ENCODE results near the gene ARHGAP28. TPM values are rescaled to one million over a fixed set of nuclear protein-coding genes. Genes with fewer than 3 reads are reported as not detected.

Gene ARHGAP28
- total RNA-seq, 1 experiment from 2014 or later = 118 TPM

- Mint-ChIP-seq H3K9me3 (ENCODE audit: unreplicated experiment) (no peaks in the 10 kb centered on the region), H3K27me3 (ENCODE audit: insufficient read depth, unreplicated experiment) (no peaks in the 10 kb centered on the region), H3K36me3 (ENCODE audit: insufficient read depth, unreplicated experiment) (peaks cover 43% of the 10 kb centered on the region), H3K4me1 (ENCODE audit: low read depth, unreplicated experiment) (peaks cover 41% of the 10 kb centered on the region), H3K27ac (ENCODE audit: unreplicated experiment) (peak overlapping the region; percentile 66), H3K4me3 (ENCODE audit: unreplicated experiment) (peak overlapping the region; percentile 90)
- DNase-seq = no peak
- H3K4me3 ChIP-seq (ENCODE audit: low read depth, low read length) = peak overlapping the region; percentile 55
- no peaks in the 10 kb centered on the region for H3K36me3 ChIP-seq (ENCODE audit: control insufficient read depth, insufficient read depth, low read length)
- H3K27me3 ChIP-seq (replicated peaks; ENCODE audit: control insufficient read depth, insufficient read depth, low read length) = no peaks in the 10 kb centered on the region
- POLR2A ChIA-PET = no interaction called here
- H3K9me3 ChIP-seq = no peaks in the 10 kb centered on the region
- CTCF ChIA-PET = interaction anchor here (1.0 kb wide), 1 partner anchor 249 kb away, joined by 4 read pairs; no protein-coding TSS in a partner anchor
- peaks cover 54% of the 10 kb centered on the region for H3K4me1 ChIP-seq
- TF ChIP-seq CTCF (IDR thresholded peaks at IDR 0.05; ENCODE audit: insufficient read depth in 1 of 2, low read depth in 1 of 2, low read length in 1 of 2, severe bottlenecking in 1 of 2, unreplicated experiment in 1 of 2) = no peak
- intact Hi-C loops (cut with micrococcal nuclease; ENCODE audit: unreplicated experiment) = loop anchor here (2.0 kb wide), 1 partner anchor 72 kb away; no protein-coding TSS in a partner anchor
- BruUV-seq (replicated peaks) = TSS peak; percentile 28
Observed at GRCh38 chr18:6928359-6928758, 198.8 kb downstream of the ARHGAP28 start.

GRCh38 chr18:6929370-6930102 lies 200.0 kb downstream of the ARHGAP28 start:
- CTCF ChIA-PET = interaction anchor here (0.7 to 1.0 kb wide), 3 partner anchors 93 to 281 kb away, joined by 3 to 4 read pairs (median 4); no protein-coding TSS in a partner anchor
- Histone ChIP-seq H3K36me3 (ENCODE audit: control insufficient read depth, insufficient read depth, low read length) (no peaks in the 10 kb centered on the region), H3K4me1 (peaks cover 43% of the 10 kb centered on the region), H3K9me3 (no peaks in the 10 kb centered on the region), H3K4me3 (ENCODE audit: low read depth, low read length) (peak overlapping the region; percentile 55), H3K27me3 (replicated peaks; ENCODE audit: control insufficient read depth, insufficient read depth, low read length) (no peaks in the 10 kb centered on the region)
- intact Hi-C loops (cut with micrococcal nuclease; ENCODE audit: unreplicated experiment) = loop anchor here (1.0 to 2.0 kb wide), 2 partner anchors 43 to 71 kb away; no protein-coding TSS in a partner anchor
- POLR2A ChIA-PET = interaction anchor here (0.7 kb wide), 2 partner anchors 228 to 997 kb away, joined by 4 to 8 read pairs; no protein-coding TSS in a partner anchor
- peak; percentile 98 for DNase-seq
- H3K4me3 Mint-ChIP-seq (ENCODE audit: unreplicated experiment) = peak overlapping the region; percentile 90
- no peaks in the 10 kb centered on the region for H3K9me3 Mint-ChIP-seq (ENCODE audit: unreplicated experiment)
- H3K36me3 Mint-ChIP-seq (ENCODE audit: insufficient read depth, unreplicated experiment) = peaks cover 32% of the 10 kb centered on the region
- no peaks in the 10 kb centered on the region for H3K27me3 Mint-ChIP-seq (ENCODE audit: insufficient read depth, unreplicated experiment)
- H3K27ac Mint-ChIP-seq (ENCODE audit: unreplicated experiment) = peak overlapping the region; percentile 66
- H3K4me1 Mint-ChIP-seq (ENCODE audit: low read depth, unreplicated experiment) = peaks cover 31% of the 10 kb centered on the region
- BruUV-seq (replicated peaks) = no TSS peak
- TF ChIP-seq CTCF (IDR thresholded peaks at IDR 0.05; ENCODE audit: insufficient read depth in 1 of 2, low read depth in 1 of 2, low read length in 1 of 2, severe bottlenecking in 1 of 2, unreplicated experiment in 1 of 2) = no peak

- Mint-ChIP-seq H3K27me3 (ENCODE audit: insufficient read depth, unreplicated experiment) (no peaks in the 10 kb centered on the region), H3K4me1 (ENCODE audit: low read depth, unreplicated experiment) (peaks cover 26% of the 10 kb centered on the region), H3K27ac (ENCODE audit: unreplicated experiment) (no peak overlapping the region), H3K9me3 (ENCODE audit: unreplicated experiment) (peaks cover 9% of the 10 kb centered on the region), H3K4me3 (ENCODE audit: unreplicated experiment) (no peak overlapping the region), H3K36me3 (ENCODE audit: insufficient read depth, unreplicated experiment) (peaks cover 6% of the 10 kb centered on the region)
- BruUV-seq (replicated peaks) = no TSS peak
- POLR2A ChIA-PET = no interaction called here
- DNase-seq = no peak
- TF ChIP-seq CTCF (IDR thresholded peaks at IDR 0.05; ENCODE audit: insufficient read depth in 1 of 2, low read depth in 1 of 2, low read length in 1 of 2, severe bottlenecking in 1 of 2, unreplicated experiment in 1 of 2) = no peak
- no peak overlapping the region for H3K4me3 ChIP-seq (ENCODE audit: low read depth, low read length)
- no peaks in the 10 kb centered on the region for H3K36me3 ChIP-seq (ENCODE audit: control insufficient read depth, insufficient read depth, low read length)
- intact Hi-C loops (cut with micrococcal nuclease; ENCODE audit: unreplicated experiment) = no loop called here
- no peaks in the 10 kb centered on the region for H3K9me3 ChIP-seq
- CTCF ChIA-PET = no interaction called here
- peaks cover 17% of the 10 kb centered on the region for H3K4me1 ChIP-seq
- H3K27me3 ChIP-seq (replicated peaks; ENCODE audit: control insufficient read depth, insufficient read depth, low read length) = no peaks in the 10 kb centered on the region
Observed at GRCh38 chr18:6934859-6935258, 205.3 kb downstream of the ARHGAP28 start.

Data from Caco-2 (cell line).